Measurements from ENCODE around the gene DACT2. TPM values are rescaled to one million over a fixed set of nuclear protein-coding genes. Genes with fewer than 3 reads are reported as not detected.

The DACT2 gene
- total and polyA plus RNA-seq, 4 donors: 0.25 to 2.8 (median 0.88) TPM

GRCh38 chr6:168349718-168350210 is 30.2 kb upstream of the DACT2 start:
- DNase-seq (ENCODE audit: low spot score): no peak
- no peaks in the 10 kb centered on the region for H3K4me1 ChIP-seq (ENCODE audit: control insufficient read depth in 4 of 4, insufficient read depth in 4 of 4, low read length in 3 of 4)
- no peaks in the 10 kb centered on the region for H3K36me3 ChIP-seq (ENCODE audit: control insufficient read depth in 4 of 4, insufficient read depth in 3 of 4, low read depth in 1 of 4, low read length in 3 of 4)
- no peak overlapping the region for H3K4me3 ChIP-seq (ENCODE audit: low read depth in 1 of 3, low read length in 3 of 3)
- H3K27me3 ChIP-seq (ENCODE audit: control insufficient read depth in 4 of 4, insufficient read depth in 4 of 4, low read length in 3 of 4): no peaks in the 10 kb centered on the region
- no peak overlapping the region for H3K27ac ChIP-seq (ENCODE audit: low read depth in 1 of 2, low read length in 2 of 2)
- no peaks in the 10 kb centered on the region for H3K9me3 ChIP-seq (ENCODE audit: control insufficient read depth in 4 of 4, low read length in 3 of 4)
- 77% methylated on average over 4 of the region's 4 CpGs for WGBS
- TF ChIP-seq RXRA (IDR thresholded peaks at IDR 0.05): no peak
- no peak for TF ChIP-seq FOXA2 (IDR thresholded peaks at IDR 0.05)
- no peak for TF ChIP-seq HNF4G (IDR thresholded peaks at IDR 0.05)
- TF ChIP-seq ATF3 (IDR thresholded peaks at IDR 0.05): no peak
- no peak for TF ChIP-seq JUND (IDR thresholded peaks at IDR 0.05)
- no peak for TF ChIP-seq SP1 (IDR thresholded peaks at IDR 0.05)
- TF ChIP-seq FOXA1 (IDR thresholded peaks at IDR 0.05): no peak
- TF ChIP-seq EGR1 (IDR thresholded peaks at IDR 0.05; ENCODE audit: low read depth in 2 of 2): no peak
- TF ChIP-seq NR2F2 (IDR thresholded peaks at IDR 0.05): no peak
- TF ChIP-seq HNF4A (conservative IDR thresholded peaks at IDR 0.05): no peak
- no peak for TF ChIP-seq ZBTB33 (IDR thresholded peaks at IDR 0.05)
- TF ChIP-seq RAD21 (IDR thresholded peaks at IDR 0.05): no peak
- TF ChIP-seq TAF1 (conservative IDR thresholded peaks at IDR 0.05): no peak
- TF ChIP-seq YY1 (IDR thresholded peaks at IDR 0.05): no peak
- TF ChIP-seq MAX (IDR thresholded peaks at IDR 0.05): no peak
- no peak for TF ChIP-seq GABPA (IDR thresholded peaks at IDR 0.05 in 1 of 2, conservative IDR thresholded peaks at IDR 0.05 in 1 of 2)
- TF ChIP-seq REST (IDR thresholded peaks at IDR 0.05): no peak
- no peak overlapping the region for H3K9ac ChIP-seq (ENCODE audit: low read depth in 1 of 2, low read length in 2 of 2)

- H3K27ac ChIP-seq (ENCODE audit: low read depth in 1 of 2, low read length in 2 of 2): no peak overlapping the region
- TF ChIP-seq EGR1 (IDR thresholded peaks at IDR 0.05; ENCODE audit: low read depth in 2 of 2) (no peak), JUND (IDR thresholded peaks at IDR 0.05) (no peak), GABPA (IDR thresholded peaks at IDR 0.05 in 1 of 2, conservative IDR thresholded peaks at IDR 0.05 in 1 of 2) (no peak), REST (IDR thresholded peaks at IDR 0.05) (no peak), RXRA (IDR thresholded peaks at IDR 0.05) (no peak), RAD21 (IDR thresholded peaks at IDR 0.05) (no peak), YY1 (IDR thresholded peaks at IDR 0.05) (no peak)
- no peak for DNase-seq (ENCODE audit: low spot score)
- no peaks in the 10 kb centered on the region for H3K36me3 ChIP-seq (ENCODE audit: control insufficient read depth in 4 of 4, insufficient read depth in 3 of 4, low read depth in 1 of 4, low read length in 3 of 4)
- no peaks in the 10 kb centered on the region for H3K9me3 ChIP-seq (ENCODE audit: control insufficient read depth in 4 of 4, low read length in 3 of 4)
- H3K27me3 ChIP-seq (ENCODE audit: control insufficient read depth in 4 of 4, insufficient read depth in 4 of 4, low read length in 3 of 4): no peaks in the 10 kb centered on the region
- no peak overlapping the region for H3K9ac ChIP-seq (ENCODE audit: low read depth in 1 of 2, low read length in 2 of 2)
- 92% methylated on average over 8 of the region's 8 CpGs for WGBS
- H3K4me1 ChIP-seq (ENCODE audit: control insufficient read depth in 4 of 4, insufficient read depth in 4 of 4, low read length in 3 of 4): no peaks in the 10 kb centered on the region
- H3K4me3 ChIP-seq (ENCODE audit: low read depth in 1 of 3, low read length in 3 of 3): no peak overlapping the region
Observed at GRCh38 chr6:168348186-168348585, 28.6 kb upstream of the DACT2 start.

Measured in liver (tissue), 9 donors.